ENCODE measurements around the gene SELENBP1. TPM values are rescaled to one million over a fixed set of nuclear protein-coding genes. Genes with fewer than 3 reads are reported as not detected.
"Not testable (repeated sequence)": the region's sequence is repeated elsewhere in the genome, so short reads cannot be mapped to it uniquely, and the experiment has no call there.

The SELENBP1 gene
- total RNA-seq, 1 donor from 2014 or later: 129 TPM

- DNase-seq (ENCODE audit: missing footprints); intact Hi-C loops (cut with DNase I): not testable (repeated sequence)
Observed at GRCh38 chr1:151390221-151391078, 17.9 kb upstream of the SELENBP1 start.

GRCh38 chr1:151386002-151386401 is 13.5 kb upstream of the SELENBP1 start:
- DNase-seq (ENCODE audit: missing footprints): no peak
- no peak for ATAC-seq
- intact Hi-C loops (cut with DNase I): no loop called here

More at GRCh38 chr1:151390221-151391078, 17.9 kb upstream of the SELENBP1 start:
- ATAC-seq: not testable (repeated sequence)

- DNase-seq (ENCODE audit: missing footprints) (no peak), ATAC-seq (no peak)
- intact Hi-C loops (cut with DNase I): no loop called here
Observed at GRCh38 chr1:151384584-151384983, 12.1 kb upstream of the SELENBP1 start.

- intact Hi-C loops (cut with DNase I): no loop called here
- no peak for DNase-seq (ENCODE audit: missing footprints)
- no peak for ATAC-seq
Observed at GRCh38 chr1:151377150-151377884, 4.8 kb upstream of the SELENBP1 start.

GRCh38 chr1:151373196-151373595 is 691 bp upstream of the SELENBP1 start:
- no peak for ATAC-seq
- intact Hi-C loops (cut with DNase I): no loop called here
- no peak for DNase-seq (ENCODE audit: missing footprints)

- ATAC-seq: peak; percentile 45
- intact Hi-C loops (cut with DNase I): loop anchor here (1.0 kb wide), 1 partner anchor 28 kb away; the partner anchor contains the start of gene PSMB4
- peak; percentile 76 for DNase-seq (ENCODE audit: missing footprints)
Observed at GRCh38 chr1:151371370-151372057, 991 bp downstream of the SELENBP1 start.

GRCh38 chr1:151370211-151370911 is 2.1 kb downstream of the SELENBP1 start:
- intact Hi-C loops (cut with DNase I): no loop called here

GRCh38 chr1:151369621-151370048 is 2.9 kb downstream of the SELENBP1 start:
- ATAC-seq: no peak
- DNase-seq (ENCODE audit: missing footprints): no peak
- intact Hi-C loops (cut with DNase I): no loop called here

More at GRCh38 chr1:151370211-151370911, 2.1 kb downstream of the SELENBP1 start:
- DNase-seq (ENCODE audit: missing footprints) (no peak), ATAC-seq (peak; percentile 52)

- intact Hi-C loops (cut with DNase I): no loop called here
- ATAC-seq (no peak), DNase-seq (ENCODE audit: missing footprints) (no peak)
Observed at GRCh38 chr1:151369302-151369610, 3.2 kb downstream of the SELENBP1 start.

- DNase-seq (ENCODE audit: missing footprints) (no peak), ATAC-seq (no peak)
- intact Hi-C loops (cut with DNase I): no loop called here
Observed at GRCh38 chr1:151368393-151369301, 3.9 kb downstream of the SELENBP1 start.

GRCh38 chr1:151367658-151368392 is 4.7 kb downstream of the SELENBP1 start:
- ATAC-seq: peak; percentile 37
- intact Hi-C loops (cut with DNase I): no loop called here

GRCh38 chr1:151364996-151365395 is 7.5 kb downstream of the SELENBP1 start:
- intact Hi-C loops (cut with DNase I): no loop called here

More at GRCh38 chr1:151367658-151368392, 4.7 kb downstream of the SELENBP1 start:
- no peak for DNase-seq (ENCODE audit: missing footprints)

GRCh38 chr1:151362308-151363155 is 10.0 kb downstream of the SELENBP1 start:
- DNase-seq (ENCODE audit: missing footprints) (no peak), ATAC-seq (no peak)
- intact Hi-C loops (cut with DNase I): no loop called here

More at GRCh38 chr1:151364996-151365395, 7.5 kb downstream of the SELENBP1 start:
- ATAC-seq (no peak), DNase-seq (ENCODE audit: missing footprints) (no peak)

GRCh38 chr1:151361883-151362282 is 10.6 kb downstream of the SELENBP1 start:
- intact Hi-C loops (cut with DNase I): no loop called here
- ATAC-seq: no peak
- no peak for DNase-seq (ENCODE audit: missing footprints)

GRCh38 chr1:151356696-151357095 is 15.8 kb downstream of the SELENBP1 start:
- intact Hi-C loops (cut with DNase I): no loop called here
- DNase-seq (ENCODE audit: missing footprints) (no peak), ATAC-seq (no peak)

GRCh38 chr1:151352021-151352718 is 20.3 kb downstream of the SELENBP1 start:
- no peak for DNase-seq (ENCODE audit: missing footprints)
- ATAC-seq: no peak
- intact Hi-C loops (cut with DNase I): no loop called here
